Stimulated activated CD8-positive, alpha-beta memory T cell treated with anti-CD3 and anti-CD28 coated beads, Interleukin-7, amount 100 ng/mL, for 24 hours (primary cell): ENCODE results near the gene UBAC2.

Experiments used
- DNase-seq: peaks from one replicate; pipeline ENCODE4 v3.0.0-alpha.2; 2020; ENCODE audit warnings: low read depth

Gene UBAC2

DNA sequence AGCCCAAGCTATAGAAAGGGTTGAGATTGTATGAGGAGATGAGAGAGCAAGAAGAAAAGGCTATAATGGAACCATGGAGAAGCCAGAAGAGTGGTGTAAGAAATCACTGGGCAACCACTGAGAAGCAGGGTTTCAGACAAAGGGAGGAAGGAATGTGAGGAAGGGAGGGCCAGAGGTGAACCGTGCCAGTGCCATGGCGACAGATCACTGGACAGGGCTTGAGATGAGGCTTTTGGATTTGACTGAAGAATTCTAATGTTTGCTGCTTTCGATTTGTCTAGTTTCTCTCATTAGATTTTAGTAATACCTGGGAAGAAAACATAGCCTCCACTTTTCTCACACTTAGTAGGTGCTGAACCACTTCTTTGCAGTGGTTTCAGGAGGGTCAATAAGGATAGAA is 112.8 kb downstream of the UBAC2 start:
- DNase-seq: no peak

DNA sequence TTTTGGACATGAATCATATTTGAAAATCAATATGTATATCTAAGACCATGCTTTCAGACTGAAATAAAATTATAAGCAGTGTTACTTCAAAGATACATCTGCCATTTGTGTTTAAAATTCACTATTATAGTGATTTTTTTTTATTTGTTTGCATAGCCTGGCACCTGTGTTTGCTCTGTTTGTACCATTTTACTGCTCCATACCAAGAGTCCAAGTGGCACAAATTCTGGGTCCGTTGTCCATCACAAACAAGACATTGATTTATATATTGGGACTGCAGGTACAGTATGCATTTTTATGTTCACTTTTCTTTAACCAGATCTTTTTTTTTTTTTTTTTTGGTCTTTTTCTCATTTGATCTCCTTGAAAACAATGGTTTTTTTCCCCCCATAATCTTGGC is 113.3 kb downstream of the UBAC2 start:
- no peak for DNase-seq

DNA sequence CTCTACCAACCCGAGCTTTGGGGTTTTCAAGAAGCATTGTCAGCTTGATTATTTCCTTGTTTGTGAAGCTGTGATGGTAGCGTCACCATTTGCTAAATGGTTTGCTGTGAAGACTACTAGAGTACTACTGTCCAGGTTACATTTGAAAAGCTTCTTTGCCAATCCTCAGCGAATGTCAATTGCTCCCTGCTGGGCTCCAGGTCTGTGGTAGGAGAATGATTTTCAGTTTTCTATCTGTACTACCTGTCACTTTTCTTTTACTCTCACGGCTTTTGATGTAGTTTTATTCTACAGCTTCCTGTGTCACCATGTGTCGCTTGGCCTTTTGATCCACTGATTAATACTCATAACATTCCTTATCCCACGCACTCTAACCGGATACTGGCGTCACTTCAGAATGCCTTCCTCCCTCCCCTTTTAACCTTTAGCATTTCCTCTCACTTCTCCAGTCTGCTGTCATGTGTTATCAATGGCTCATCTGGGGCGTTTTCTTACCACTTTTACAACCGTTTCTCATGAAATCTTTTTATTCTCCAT is 114.1 kb downstream of the UBAC2 start:
- no peak for DNase-seq

DNA sequence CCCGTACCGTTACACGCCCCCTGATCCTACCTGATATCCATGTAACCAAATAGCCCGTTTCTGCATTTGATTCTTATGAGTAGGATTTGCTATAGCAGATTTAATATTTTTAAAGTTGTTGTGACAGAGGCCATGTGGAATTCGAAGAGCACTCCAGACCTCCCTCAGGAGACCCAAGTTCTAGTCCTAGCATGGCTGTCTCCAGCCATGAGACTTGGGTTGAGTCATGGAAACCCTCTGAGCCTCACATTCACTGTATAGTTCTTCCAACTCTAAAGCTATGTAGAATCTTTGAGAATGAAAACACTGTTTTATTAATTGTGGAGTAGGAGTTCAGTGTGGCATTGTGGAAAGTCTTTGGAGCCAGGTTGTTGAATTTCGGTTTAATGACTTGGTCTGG is 114.5 kb downstream of the UBAC2 start:
- no peak for DNase-seq

DNA sequence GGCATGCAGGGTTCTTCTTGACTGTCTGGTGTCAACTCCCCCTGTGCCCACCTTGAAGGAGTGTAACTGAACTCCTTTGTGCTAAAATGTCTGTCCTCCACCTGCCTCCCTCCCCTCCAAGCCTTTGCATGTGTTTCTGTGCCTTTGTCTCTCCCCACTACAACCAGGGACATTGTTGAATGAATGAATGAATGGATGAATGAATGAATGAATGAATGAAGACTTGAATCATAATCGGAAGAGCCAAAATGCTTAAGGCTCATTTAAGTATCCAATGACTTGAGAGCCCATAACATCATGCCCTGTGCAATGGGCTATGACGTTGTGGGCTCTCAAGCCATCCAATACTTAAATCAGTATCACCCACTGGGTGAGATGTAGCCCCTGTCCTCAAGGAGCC is 115.6 kb downstream of the UBAC2 start:
- DNase-seq: no peak

DNA sequence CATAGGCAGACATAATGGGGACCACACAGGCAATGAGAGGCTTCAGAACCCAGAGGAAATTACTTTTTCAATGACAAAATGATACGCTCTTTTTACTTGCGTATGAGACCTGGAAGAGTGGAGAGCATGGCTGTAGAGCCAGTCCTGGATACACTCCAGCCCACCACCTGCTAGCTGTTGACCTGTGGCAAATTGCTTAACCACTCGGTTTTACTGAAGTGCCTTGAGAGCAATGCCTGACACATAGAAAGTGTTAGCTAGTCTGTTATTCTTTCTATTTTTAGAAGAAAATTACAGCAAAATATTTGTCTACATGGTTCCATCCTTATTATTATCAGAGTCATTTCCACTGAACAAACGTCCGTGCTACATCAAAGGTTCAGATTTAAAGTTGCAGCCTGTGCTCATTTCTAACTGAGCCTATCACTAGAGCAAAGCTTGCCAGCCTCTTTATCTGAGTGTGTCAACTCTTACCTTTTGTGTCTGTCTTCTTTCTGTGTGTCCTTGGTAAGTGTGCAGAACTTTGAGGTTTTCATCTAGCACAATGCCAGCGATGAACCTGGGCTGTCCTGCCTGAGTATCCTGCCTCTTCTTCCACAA is 116.1 kb downstream of the UBAC2 start:
- no peak for DNase-seq

DNA sequence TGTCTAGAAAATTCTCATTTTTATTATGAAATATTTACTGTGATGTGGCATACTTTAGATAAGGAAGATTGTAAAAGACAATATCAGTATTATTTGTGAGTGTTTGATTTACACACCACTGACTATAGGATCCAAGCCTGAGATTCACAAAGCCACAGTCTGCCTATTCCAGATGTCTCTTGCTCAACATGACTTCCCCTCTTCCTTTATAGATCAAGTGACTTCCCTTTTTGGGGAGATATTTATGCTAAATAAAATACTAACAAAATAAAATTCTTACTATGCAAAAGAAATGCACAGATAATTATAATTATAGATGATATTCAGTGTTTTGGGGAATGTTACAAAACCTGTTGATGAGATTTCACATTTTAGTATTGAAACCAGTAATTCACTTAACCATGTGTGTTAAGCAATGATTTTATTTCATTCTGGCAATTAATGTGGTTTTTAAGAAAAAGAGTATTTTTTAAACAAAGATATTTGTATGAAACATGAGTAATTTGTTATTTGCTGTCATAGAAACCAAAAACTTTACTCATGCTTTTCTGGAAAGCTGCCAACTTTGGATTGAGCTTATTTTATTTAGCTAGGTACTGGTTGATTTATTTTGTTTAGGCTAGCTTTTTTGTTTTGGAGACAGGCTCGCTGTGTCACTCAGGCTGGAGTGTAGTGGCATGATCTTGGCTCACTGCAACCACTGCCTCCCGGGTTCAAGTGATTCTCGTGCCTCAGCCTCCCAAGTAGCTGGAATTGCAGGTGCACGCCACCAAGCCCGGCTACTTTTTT is 120.2 kb downstream of the UBAC2 start:
- DNase-seq: no peak

DNA sequence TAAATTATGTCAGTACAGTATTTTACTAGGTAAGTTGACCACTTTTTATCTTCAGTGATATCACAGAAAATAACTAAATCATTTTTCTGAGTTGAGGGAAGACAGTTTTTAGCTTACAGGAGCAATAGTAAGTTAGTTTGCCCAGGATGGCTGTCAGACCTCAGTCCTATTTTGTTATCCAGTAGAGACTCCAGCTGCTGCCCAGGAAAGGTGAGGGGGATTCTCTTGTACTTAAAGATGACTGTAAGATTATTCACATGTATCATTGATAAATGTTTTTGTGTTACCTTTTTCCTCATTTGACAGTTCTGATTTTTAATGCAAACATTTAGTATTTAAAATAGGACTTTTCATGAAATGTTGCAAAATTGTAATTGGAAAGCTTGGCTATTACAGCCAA is 121.1 kb downstream of the UBAC2 start:
- no peak for DNase-seq

DNA sequence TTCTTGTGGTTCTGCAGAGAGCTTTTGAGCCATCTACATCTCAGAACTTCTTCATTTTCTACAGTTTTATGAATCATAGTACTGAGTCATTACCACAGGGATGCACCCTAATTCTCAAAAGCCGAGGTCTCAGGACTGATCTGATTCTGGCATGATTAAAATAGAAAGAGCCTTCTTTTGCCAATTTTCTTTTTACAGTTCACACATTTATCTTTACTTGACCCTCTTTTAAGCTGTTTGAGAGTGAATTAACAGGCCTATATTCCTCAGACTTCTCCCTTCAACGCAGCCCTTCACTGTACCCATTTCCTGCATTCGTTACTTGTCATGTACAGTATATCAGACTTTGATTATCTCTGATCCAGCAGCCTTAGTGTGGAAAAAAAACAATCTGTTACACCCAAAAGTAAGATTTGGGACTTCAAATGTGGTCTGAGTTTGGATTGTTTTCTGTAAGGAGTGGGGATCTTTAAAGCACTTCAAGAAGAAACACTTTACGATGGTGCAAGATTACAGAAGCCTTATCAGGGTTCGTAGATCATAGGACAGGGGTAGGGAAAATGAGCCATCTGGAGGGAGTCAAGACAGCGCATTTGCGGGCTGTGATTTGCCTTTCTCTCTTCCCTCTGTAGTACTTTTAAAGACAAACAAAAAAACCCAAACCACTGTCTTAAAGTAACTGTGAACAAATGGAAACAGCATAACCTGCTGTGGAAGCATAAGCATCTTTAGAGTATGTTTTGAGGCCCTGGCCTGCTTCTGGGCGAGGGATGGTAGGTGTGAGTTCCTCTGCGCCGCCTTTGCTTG is 121.8 kb downstream of the UBAC2 start:
- DNase-seq: no peak

DNA sequence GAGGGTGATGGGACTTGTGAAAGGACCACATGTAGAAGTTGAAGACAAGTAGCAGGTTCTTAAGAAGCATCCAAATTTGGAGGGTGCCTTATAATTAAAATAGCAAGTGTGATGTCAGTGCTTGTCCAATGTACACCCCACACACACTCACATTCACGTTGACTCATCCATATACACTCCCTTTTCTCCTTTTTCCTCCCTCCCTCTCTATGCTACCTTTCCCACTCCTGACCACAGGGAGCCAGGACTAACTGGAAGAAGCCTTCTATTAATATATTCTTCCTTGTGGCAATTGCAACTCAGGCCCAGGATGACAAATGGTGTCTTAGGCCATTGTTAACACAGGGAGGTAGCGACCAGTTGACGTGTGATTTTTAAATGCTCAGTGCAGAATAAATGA is 122.8 kb downstream of the UBAC2 start:
- no peak for DNase-seq

DNA sequence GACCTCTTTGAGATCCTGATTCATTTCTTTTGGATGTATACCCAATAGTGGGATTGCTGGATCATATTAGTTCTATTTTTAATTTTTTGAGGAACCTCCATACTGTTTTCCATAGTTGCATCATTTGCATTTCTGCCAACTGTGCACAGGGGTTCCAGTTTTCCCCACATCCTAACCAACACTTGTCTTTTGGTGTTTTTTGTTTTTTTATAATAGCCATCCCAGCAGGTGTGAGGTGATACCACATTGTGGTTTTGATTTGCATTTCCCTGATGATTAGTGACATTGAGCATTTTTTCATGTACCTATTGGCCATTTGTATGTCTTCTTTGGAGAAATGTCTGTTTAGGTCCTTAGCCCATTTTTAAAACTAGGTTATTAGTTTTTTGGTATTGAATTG is 125.4 kb downstream of the UBAC2 start:
- DNase-seq: no peak

DNA sequence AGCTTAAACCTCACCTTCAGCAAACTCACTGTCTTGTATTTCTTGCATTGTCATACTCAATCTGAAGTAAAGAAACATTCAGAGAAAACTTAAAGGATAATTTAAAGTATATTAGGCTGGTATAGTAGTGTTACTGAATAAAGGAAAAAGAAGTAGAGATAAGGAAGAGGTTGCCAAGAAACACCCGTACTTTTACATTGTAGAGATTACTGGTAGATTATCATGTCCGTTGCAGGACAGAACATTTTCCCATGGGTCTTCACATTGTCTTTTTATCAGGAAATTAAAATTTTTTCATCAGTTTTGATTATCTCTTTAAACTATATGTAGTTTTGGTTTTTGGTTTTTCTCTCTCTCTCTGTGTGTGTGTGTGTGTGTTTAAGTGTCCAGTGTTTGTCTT is 126.5 kb downstream of the UBAC2 start:
- DNase-seq: no peak

DNA sequence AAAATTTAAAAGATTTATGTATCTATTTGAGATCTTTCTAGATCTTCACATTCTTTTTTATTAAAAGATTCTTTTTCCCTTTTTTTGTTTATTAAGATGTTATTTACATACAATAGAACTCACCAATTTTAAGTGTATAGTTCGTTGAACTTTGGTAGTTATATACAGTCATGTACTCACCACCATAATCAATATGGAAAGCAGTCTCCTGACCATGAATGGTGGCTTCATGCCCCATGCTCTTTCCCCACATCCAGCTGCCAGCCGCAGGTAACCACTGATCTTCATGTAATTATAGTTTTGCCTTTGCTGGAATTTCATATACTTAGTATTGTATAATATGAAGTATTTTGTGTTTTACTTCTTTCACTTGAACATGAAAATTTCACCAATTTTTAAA is 127.1 kb downstream of the UBAC2 start:
- DNase-seq: no peak

DNA sequence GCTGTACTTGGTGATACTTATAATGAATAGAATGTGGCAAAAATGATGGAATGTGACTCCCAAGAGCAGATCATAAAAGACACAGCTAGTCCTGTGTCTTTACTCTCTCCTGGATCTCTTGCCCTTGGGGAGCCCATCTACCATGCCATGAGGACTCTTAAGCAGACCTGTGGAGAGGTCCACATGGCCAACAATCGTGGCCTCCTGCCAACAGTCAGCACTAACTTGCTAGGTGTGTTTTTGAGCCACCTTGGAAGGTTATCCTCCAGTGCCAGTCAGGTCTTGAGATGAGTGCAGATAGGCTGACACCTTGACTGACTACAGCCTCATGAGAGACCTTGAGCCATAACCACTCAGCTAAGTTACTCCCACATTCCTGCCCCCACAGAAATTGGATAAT is 128.8 kb downstream of the UBAC2 start:
- no peak for DNase-seq

DNA sequence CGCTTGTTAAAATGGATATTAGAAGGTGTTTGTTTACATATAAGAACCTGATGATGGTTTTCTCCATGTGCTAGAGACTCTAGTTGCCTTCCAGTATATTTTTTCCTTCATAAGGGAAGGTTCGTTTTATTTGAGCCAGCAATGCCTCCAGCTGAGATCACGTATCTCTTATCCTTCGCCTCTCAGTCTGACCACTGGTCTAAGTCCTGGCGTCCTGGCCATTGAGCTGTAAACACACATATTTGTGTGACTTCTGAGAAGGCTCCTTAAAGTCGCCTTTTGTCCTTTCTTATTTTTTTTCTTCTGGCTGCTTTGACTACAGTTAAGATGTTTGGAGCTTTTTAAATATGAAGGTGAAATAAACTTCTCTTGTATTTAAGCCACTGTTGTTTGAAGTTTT is 130.3 kb downstream of the UBAC2 start:
- no peak for DNase-seq

DNA sequence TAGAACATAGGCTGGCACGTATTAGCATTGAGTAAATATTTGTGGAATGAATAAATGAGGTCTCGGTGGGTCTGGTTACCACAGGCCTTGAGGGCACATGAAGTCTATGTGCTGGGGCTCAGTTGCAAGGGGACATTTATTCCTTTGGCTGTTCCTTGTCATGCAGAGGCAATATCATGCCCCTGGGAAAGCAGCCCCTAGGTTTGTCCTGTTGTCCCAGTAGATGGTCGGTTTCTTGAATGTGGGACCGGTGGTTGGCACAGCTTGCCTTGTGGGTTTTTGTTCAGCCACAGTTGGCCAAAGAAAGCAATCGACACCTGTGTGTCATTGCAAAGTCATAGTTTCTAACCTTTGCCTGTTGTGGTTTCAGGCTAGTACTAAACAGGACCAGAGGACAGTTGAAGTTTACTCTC is 131.2 kb downstream of the UBAC2 start:
- no peak for DNase-seq

DNA sequence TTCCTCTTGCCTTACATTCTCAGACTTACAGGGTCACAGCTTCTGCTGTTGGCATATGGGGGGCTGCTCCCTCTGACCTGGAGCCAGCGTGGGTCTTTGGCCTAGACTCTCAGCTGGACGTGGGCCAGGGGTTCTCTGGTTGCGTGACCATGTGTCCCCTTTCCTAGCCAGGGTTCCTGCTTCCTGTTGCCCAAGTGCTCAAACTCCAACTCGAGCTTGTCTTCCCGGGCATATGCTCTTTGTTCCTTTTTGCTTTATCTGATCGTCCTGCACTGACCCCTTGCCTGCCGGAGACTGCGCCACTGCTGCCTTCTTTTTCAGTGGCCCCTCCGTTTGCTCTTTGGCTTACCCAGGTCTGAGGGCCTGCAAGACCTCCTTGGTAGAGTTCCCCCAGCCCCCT is 131.8 kb downstream of the UBAC2 start:
- no peak for DNase-seq

DNA sequence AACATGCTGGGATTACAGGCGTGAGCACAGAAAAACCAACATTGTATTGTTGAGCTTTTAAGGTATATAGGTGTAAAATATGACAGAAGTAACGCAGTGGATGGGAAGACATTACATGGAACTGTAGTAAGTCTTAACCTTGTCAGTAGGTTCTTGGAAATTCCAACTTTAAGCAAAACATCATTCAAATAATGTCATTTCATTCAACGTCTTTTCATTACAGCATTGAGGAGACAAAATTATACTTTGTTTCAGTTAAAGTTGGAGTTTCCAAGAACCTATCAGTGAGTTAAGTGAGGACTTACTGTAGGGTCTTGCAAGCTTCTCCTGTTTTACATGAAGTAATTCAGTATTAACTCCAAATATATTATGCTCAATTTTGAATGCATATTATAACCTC is 133.6 kb downstream of the UBAC2 start:
- DNase-seq: no peak

DNA sequence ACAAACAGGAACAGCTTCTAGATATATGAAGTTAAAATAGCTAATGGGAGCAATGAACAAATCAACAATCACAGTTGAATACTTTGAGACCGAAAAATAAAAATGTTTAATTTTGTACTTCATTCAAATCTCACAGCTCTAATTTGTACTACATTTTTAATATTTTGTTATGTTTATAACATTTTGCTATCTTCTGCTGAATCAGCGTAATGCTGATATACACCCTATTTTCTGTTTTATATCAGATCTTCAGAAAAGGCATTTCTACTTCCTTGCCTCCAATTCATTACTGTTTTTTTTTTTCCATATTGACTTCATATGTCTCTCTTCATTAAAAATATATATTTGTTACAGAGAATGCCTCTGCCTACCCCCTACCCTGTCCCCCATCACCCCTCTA is 134.4 kb downstream of the UBAC2 start:
- no peak for DNase-seq

DNA sequence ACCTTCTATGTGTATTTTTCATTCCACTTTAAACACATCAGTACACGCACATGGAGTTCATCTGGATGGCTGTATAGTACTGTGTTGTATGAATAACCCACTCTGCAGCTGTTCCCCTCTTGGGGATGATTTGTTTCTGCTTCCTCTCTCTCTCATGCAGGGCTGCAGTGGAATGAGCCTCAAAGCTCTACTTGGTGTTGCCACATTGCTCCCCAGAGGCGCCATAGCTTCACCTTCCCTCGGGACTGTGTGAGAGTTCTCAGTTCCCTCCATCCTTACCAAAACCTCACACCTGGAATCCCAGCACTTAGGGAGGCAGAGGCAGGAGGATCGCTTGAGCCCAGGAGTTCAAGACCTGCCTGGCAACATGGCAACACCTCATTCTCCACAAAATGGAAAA is 134.9 kb downstream of the UBAC2 start:
- DNase-seq: no peak

DNA sequence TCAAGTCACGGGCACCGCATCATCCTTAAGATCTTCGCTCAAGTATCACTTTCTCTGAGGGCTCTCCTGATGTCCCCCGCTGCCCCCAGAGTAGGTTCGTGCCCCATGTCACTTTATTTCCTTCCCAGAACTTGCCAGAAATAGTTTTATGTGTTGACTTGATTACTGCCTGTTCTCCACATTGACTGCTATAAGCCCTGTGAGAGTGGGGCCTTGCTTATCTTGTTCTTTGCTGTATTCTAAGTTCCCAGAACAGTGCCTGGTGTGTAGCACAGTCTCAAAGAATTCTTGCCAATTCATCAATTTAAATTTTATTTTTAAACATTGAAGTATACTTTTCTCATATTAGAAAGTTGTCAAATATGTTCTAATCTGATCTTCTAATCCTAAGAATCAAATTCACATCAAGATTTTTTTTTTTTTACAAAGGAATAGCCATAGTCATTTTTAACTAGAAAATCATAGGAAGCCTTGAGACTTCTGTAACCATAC is 138.6 kb downstream of the UBAC2 start:
- DNase-seq: no peak

DNA sequence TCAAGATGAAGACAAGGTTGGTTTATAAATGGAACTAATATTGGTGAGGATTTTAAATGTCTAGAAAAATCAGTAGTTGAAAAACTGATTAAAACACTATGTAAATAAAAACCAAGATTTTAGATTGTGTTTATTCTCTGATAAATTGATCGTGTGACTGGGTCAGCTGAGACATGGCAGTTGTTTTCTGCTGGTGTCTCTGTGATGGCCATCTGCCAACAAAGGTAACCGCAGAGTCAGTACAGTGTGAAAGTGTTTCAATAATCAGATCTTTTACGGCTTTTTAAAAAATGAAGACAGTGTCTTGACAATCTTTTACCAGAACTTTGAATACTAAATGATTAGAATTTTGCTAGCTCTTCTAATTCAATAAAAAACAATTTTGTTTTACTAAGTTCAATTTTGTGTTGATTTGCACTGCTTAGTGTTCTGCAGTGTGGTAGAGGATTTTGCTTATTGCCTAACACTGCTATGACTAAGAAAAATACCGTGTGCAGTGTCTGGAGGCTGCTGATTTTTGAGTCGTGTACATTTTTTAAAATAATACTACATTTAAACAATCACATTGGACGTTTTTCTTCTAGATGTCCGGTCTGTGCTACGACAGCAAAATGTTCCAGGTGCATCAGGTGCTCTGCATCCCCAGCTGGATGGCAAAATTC is 139.2 kb downstream of the UBAC2 start:
- DNase-seq: no peak
